H1 (cell line): Measurements from ENCODE around the gene RALGAPA2. TPM values are rescaled to one million over a fixed set of nuclear protein-coding genes. Genes with fewer than 3 reads are reported as not detected.

Experiments used
- CTCF ChIA-PET: fragments of 300-600 bp; sonication (Branson Sonifier 250); formaldehyde crosslinking; loops from one replicate; lab custom pipeline; 2021; ENCODE audit not compliant: partially characterized antibody; lab: Charles Lee
- POLR2A ChIA-PET: fragments of 300-600 bp; sonication (Branson Sonifier 250); formaldehyde crosslinking; loops from one replicate; lab custom pipeline; 2021; ENCODE audit warnings: inconsistent platforms; ENCODE audit not compliant: partially characterized antibody; lab: Charles Lee
- DNase-seq, 2 experiments: peaks; one replicate each; pipeline versions ENCODE4 v3.0.0 to v3.0.0-alpha.2; 2010 to 2022; ENCODE audit warnings: low spot score in 2 of 2, low read depth in 1 of 2, mixed read lengths in 1 of 2
- FAIRE-seq: peaks from 2 replicates; lab custom pipeline; 2011; peaks lifted over from hg19 to GRCh38; lab: Jason Lieb, UNC
- H2AFZ ChIP-seq: 2 replicates; pipeline ENCODE4 v1.8.1; 2012; ENCODE audit warnings: low read length, inconsistent platforms
- H2AK5ac ChIP-seq: 2 replicates; pipeline ENCODE4 v1.6.1; 2013; ENCODE audit warnings: low read depth, low read length
- H2BK120ac ChIP-seq: replicated peaks from 2 replicates; pipeline ENCODE3; 2013; ENCODE audit warnings: low read depth, low read length, inconsistent platforms
- H2BK12ac ChIP-seq: 2 replicates; pipeline ENCODE4 v1.6.1; 2013; ENCODE audit warnings: low read depth, low read length
- H2BK15ac ChIP-seq: 2 replicates; pipeline ENCODE4 v1.6.1; 2013; ENCODE audit warnings: low read length
- H2BK20ac ChIP-seq: 2 replicates; pipeline ENCODE4 v1.6.1; 2013; ENCODE audit warnings: low read length
- H2BK5ac ChIP-seq: 2 replicates; pipeline ENCODE4 v1.6.1; 2013; ENCODE audit warnings: low read depth, low read length
- H3K14ac ChIP-seq: 2 replicates; pipeline ENCODE4 v1.6.1; 2013; ENCODE audit warnings: inconsistent platforms; ENCODE audit not compliant: insufficient read length
- H3K18ac ChIP-seq: 2 replicates; pipeline ENCODE4 v1.6.1; 2013; ENCODE audit warnings: low read length; ENCODE audit errors: extremely low read depth
- H3K23ac ChIP-seq: 2 replicates; pipeline ENCODE4 v1.6.1; 2013; ENCODE audit warnings: inconsistent platforms; ENCODE audit not compliant: insufficient read length
- H3K23me2 ChIP-seq: 2 replicates; pipeline ENCODE4 v1.6.1; 2013; ENCODE audit warnings: low read depth, low read length
- H3K27ac ChIP-seq: 2 replicates; pipeline ENCODE4 v1.6.1; 2011; ENCODE audit warnings: low read depth, low read length, inconsistent platforms
- H3K27me3 ChIP-seq, 4 experiments: replicated peaks in 1 of 4; 1 replicate in 1 of 4; 2 replicates in 3 of 4; pipeline versions ENCODE4 v1.6.1 to v1.8.1; 2011 to 2013; ENCODE audit warnings: low read length in 3 of 4, mild to moderate bottlenecking in 3 of 4, inconsistent platforms in 2 of 4, mixed read lengths in 2 of 4, moderate library complexity in 1 of 4; ENCODE audit not compliant: control insufficient read depth in 3 of 4, insufficient read depth in 3 of 4; ENCODE audit errors: extremely low read depth in 1 of 4
- H3K36me3 ChIP-seq, 4 experiments: 2 replicates each; pipeline versions ENCODE4 v1.6.1 to v1.8.1; 2011 to 2013; ENCODE audit warnings: mild to moderate bottlenecking in 4 of 4, low read length in 3 of 4, moderate library complexity in 2 of 4, control low read depth in 1 of 4, inconsistent platforms in 1 of 4; ENCODE audit not compliant: insufficient read depth in 4 of 4, control insufficient read depth in 2 of 4
- H3K4ac ChIP-seq: replicated peaks from 2 replicates; pipeline ENCODE3; 2013; ENCODE audit warnings: low read length, low read depth, mixed read lengths, inconsistent platforms; ENCODE audit not compliant: insufficient read length
- H3K4me1 ChIP-seq, 4 experiments: replicated peaks in 1 of 4; 1 replicate in 1 of 4; 2 replicates in 3 of 4; pipeline versions ENCODE4 v1.6.1 to v1.8.1; 2011 to 2013; ENCODE audit warnings: low read length in 3 of 4, inconsistent platforms in 2 of 4, mixed read lengths in 1 of 4; ENCODE audit not compliant: insufficient read depth in 4 of 4, control insufficient read depth in 3 of 4
- H3K4me2 ChIP-seq, 2 experiments: 2 replicates each; pipeline versions ENCODE4 v1.6.1 to v1.8.1; 2011 to 2013; ENCODE audit warnings: low read depth in 2 of 2, low read length in 2 of 2, control low read depth in 1 of 2, inconsistent platforms in 1 of 2, mild to moderate bottlenecking in 1 of 2; ENCODE audit not compliant: insufficient read depth in 1 of 2
- H3K4me3 ChIP-seq, 4 experiments: fragments of 200-600, 300-600 bp in 1 of 4; sonication (generic), shearing (Covaris generic), sonication (Bioruptor Twin) in 1 of 4; 2 replicates each; pipeline versions ENCODE4 v1.5.1 to v1.8.1; 2011 to 2016; ENCODE audit warnings: low read length in 4 of 4, low read depth in 3 of 4, control low read depth in 2 of 4, inconsistent platforms in 2 of 4, mild to moderate bottlenecking in 2 of 4, mixed read lengths in 1 of 4, moderate library complexity in 1 of 4; ENCODE audit not compliant: insufficient read depth in 2 of 4; ENCODE audit errors: extremely low read depth in 1 of 4
- H3K56ac ChIP-seq: replicated peaks from 2 replicates; pipeline ENCODE3; 2013; ENCODE audit warnings: low read depth, mild to moderate bottlenecking, mixed read lengths, low read length, inconsistent platforms; ENCODE audit not compliant: insufficient read length
- H3K79me1 ChIP-seq: 2 replicates; pipeline ENCODE4 v1.6.1; 2013; ENCODE audit warnings: low read depth, low read length, control low read depth
- H3K79me2 ChIP-seq, 2 experiments: 2 replicates each; pipeline versions ENCODE4 v1.6.1 to v1.8.1; 2012 to 2013; ENCODE audit warnings: low read length in 2 of 2, mild to moderate bottlenecking in 2 of 2, inconsistent platforms in 1 of 2; ENCODE audit not compliant: insufficient read depth in 2 of 2, control insufficient read depth in 1 of 2
- H3K9ac ChIP-seq, 4 experiments: replicated peaks in 1 of 4; 1 replicate in 1 of 4; 2 replicates in 3 of 4; pipeline versions ENCODE4 v1.6.1 to v1.8.1; 2011 to 2013; ENCODE audit warnings: low read depth in 3 of 4, low read length in 3 of 4, control low read depth in 2 of 4, mild to moderate bottlenecking in 2 of 4, moderate library complexity in 2 of 4, inconsistent platforms in 1 of 4; ENCODE audit errors: extremely low read depth in 1 of 4
- H3K9me3 ChIP-seq, 2 experiments: 2 replicates each; pipeline versions ENCODE4 v1.6.1 to v1.8.1; 2012 to 2013; ENCODE audit warnings: mild to moderate bottlenecking in 2 of 2, moderate library complexity in 2 of 2, control low read depth in 1 of 2, inconsistent platforms in 1 of 2, low read depth in 1 of 2, low read length in 1 of 2, mixed read lengths in 1 of 2; ENCODE audit not compliant: insufficient read depth in 2 of 2
- H4K20me1 ChIP-seq, 2 experiments: replicated peaks in 1 of 2; 2 replicates each; pipeline versions ENCODE3 to v1.8.1; 2011 to 2013; ENCODE audit warnings: inconsistent platforms in 2 of 2, low read length in 2 of 2, mild to moderate bottlenecking in 1 of 2; ENCODE audit not compliant: insufficient read depth in 2 of 2, control insufficient read depth in 1 of 2
- H4K5ac ChIP-seq: 2 replicates; pipeline ENCODE4 v1.6.1; 2013; ENCODE audit warnings: low read length, low read depth, mixed read lengths, inconsistent platforms; ENCODE audit not compliant: insufficient read length
- H4K8ac ChIP-seq: 2 replicates; pipeline ENCODE4 v1.8.0; 2013; ENCODE audit warnings: mild to moderate bottlenecking, moderate library complexity, low read length, inconsistent platforms; ENCODE audit not compliant: insufficient read depth; ENCODE audit errors: extremely low read depth
- H4K91ac ChIP-seq: replicated peaks from 2 replicates; pipeline ENCODE3; 2013; ENCODE audit warnings: low read length, mixed read lengths, inconsistent platforms; ENCODE audit not compliant: insufficient read length
- CHD2 ChIP-seq: IDR thresholded peaks from 2 replicates; pipeline ENCODE4 v1.6.1; 2012; ENCODE audit warnings: low read length, improper control_type of control experiment
- KDM5A ChIP-seq: fragments of 200-600 bp; IDR thresholded peaks from 2 replicates; pipeline ENCODE4 v1.7.1; 2012; ENCODE audit warnings: mild to moderate bottlenecking, low read length, inconsistent platforms, mixed read lengths
- POLR2A ChIP-seq, 2 experiments: IDR thresholded peaks; 1 replicate in 1 of 2; 2 replicates in 1 of 2; pipeline ENCODE4 v1.6.1; 2011; ENCODE audit warnings: low read depth in 2 of 2, low read length in 2 of 2, mild to moderate bottlenecking in 2 of 2; ENCODE audit errors: control extremely low read depth in 1 of 2
- WGBS, 2 experiments: shearing (Covaris generic) in 1 of 2; methylation state at CpG; one replicate each; pipeline versions ENCODE4 v1.1.6 to v1.1.7; 2013 to 2015; ENCODE audit warnings: low lambda C conversion rate in 2 of 2, mixed read lengths in 2 of 2, inconsistent platforms in 1 of 2, low coverage in 1 of 2, missing lambda C conversion rate in 1 of 2; ENCODE audit not compliant: insufficient replicate concordance in 2 of 2, insufficient coverage in 1 of 2, insufficient read length in 1 of 2; ENCODE audit errors: extremely low coverage in 1 of 2, missing lambda C conversion rate in 1 of 2; 5-methylcytosine and 5-hydroxymethylcytosine counted together
- polyA plus RNA-seq, 7 experiments: library from polyadenylated mRNA; depleted of rRNA in 3 of 7; stranded (reverse) in 5 of 7; unstranded in 2 of 7; fragments of >200 nt in 5 of 7; fragments of 200-250 nt in 2 of 7; gene quantifications; 1 replicate in 5 of 7; 2 replicates in 1 of 7; 4 replicates in 1 of 7; pipeline versions ENCODE4 v1.2.1 to v1.2.3, GENCODE V29; 2011 to 2013; ENCODE audit warnings: missing spikeins in 2 of 7, mixed read lengths in 2 of 7
- total RNA-seq: library from RNA; stranded (reverse); fragmentation: NEBNext Ultra II Directional; extraction: Animal tissue kit (Norgen Biotek cat#: 25700); gene quantifications from 2 replicates; pipeline ENCODE4 v1.2.1, GENCODE V29; 2021

The RALGAPA2 gene
- total and polyA plus RNA-seq, 2 of the 8 experiments (the other 6 are each of a cell fraction or from before 2014, with no cell fraction given), result 5.1 to 25.5 TPM

DNA sequence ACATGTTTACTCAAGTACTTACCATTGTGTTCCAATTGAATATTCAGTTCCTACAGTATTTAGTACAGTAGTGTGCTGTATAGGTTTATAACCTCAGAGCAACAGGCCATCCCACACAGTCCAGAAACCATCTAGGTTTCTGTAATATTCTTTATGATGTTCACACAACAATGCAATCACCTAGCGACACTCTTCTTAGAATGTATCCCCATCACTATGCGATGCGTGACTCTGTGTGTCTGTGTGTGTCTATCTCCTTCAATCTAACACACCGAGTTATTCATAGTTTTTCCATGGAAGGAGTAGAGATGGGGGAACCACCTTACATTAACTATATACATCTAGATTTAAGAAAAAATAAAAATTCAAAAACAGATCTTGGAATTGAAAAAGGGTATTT lies 182.8 kb downstream of the RALGAPA2 start:
- Histone ChIP-seq H3K4ac (no peak overlapping the region), H4K91ac (no peak overlapping the region), H3K79me1 (0 out of 2 replicates have a peak, but pooled peaks cover 2% of the 10 kb centered on the region), H3K18ac (no peak overlapping the region), H4K5ac (no peak overlapping the region), H4K20me1 (peaks cover 0 to 3% of the 10 kb centered on the region in 2 experiments), H2BK20ac (no peak overlapping the region), H3K23ac (no peak overlapping the region), H3K4me1 (peaks cover 0 to 5% (median 2%) of the 10 kb centered on the region in 4 experiments; a peak in 2 of 7 replicates), H2BK15ac (no peak overlapping the region), H3K27ac (no peak overlapping the region), H3K79me2 (no peaks in the 10 kb centered on the region), H3K36me3 (peaks cover 0 to 6% (median 0%) of the 10 kb centered on the region in 4 experiments; a peak in 1 of 8 replicates), H3K14ac (no peak overlapping the region), H3K23me2 (no peaks in the 10 kb centered on the region), H2BK120ac (no peak overlapping the region), H3K4me2 (no peak overlapping the region), H3K27me3 (no peaks in the 10 kb centered on the region), H2BK5ac (no peak overlapping the region), H3K9ac (no peak overlapping the region), H3K56ac (no peak overlapping the region), H3K9me3 (no peaks in the 10 kb centered on the region), H2AK5ac (no peak overlapping the region), H4K8ac (no peak overlapping the region), H3K4me3 (no peak overlapping the region), H2BK12ac (no peak overlapping the region), H2AFZ (no peak overlapping the region)
- POLR2A ChIA-PET, result no interaction called here
- CTCF ChIA-PET, result interaction anchor here (0.6 to 1.0 kb wide), 2 partner anchors 30 to 82 kb away, joined by 3 to 4 read pairs; no protein-coding TSS in a partner anchor
- 96% methylated on average over 4 of the region's 4 CpGs; no CpG with 5 or more reads in 1 of the 2 experiments for WGBS, 2 experiments
- no peak for TF ChIP-seq POLR2A (IDR thresholded peaks at IDR 0.05; ENCODE audit: control extremely low read depth in 1 of 2, low read depth in 2 of 2, low read length in 2 of 2)
- TF ChIP-seq KDM5A, result no peak
- no peak for TF ChIP-seq CHD2
- DNase-seq (no peak), FAIRE-seq (no peak)
